Progenitor cell of endocrine pancreas (in vitro differentiated cells): Measurements from ENCODE around the gene C11orf21. TPM values are rescaled to one million over a fixed set of nuclear protein-coding genes. Genes with fewer than 3 reads are reported as not detected.

Experiments
- DNase-seq: peaks from one replicate; pipeline ENCODE4 v3.0.0; 2021; ENCODE audit warnings: low spot score; ENCODE audit not compliant: unreplicated experiment
- H3K27ac Mint-ChIP-seq: 2 replicates; pipeline ENCODE4 v1.8.0; 2021; ENCODE audit warnings: mild to moderate bottlenecking, moderate library complexity, mixed read lengths
- H3K27me3 Mint-ChIP-seq: 2 replicates; pipeline ENCODE4 v1.8.0; 2021; ENCODE audit warnings: mixed read lengths
- H3K36me3 Mint-ChIP-seq: 2 replicates; pipeline ENCODE4 v1.8.0; 2022; ENCODE audit warnings: mixed read lengths; ENCODE audit not compliant: insufficient read depth
- H3K4me1 Mint-ChIP-seq: 2 replicates; pipeline ENCODE4 v1.8.0; 2021; ENCODE audit warnings: low read depth, mixed read lengths
- H3K4me3 Mint-ChIP-seq: 2 replicates; pipeline ENCODE4 v1.8.0; 2021; ENCODE audit warnings: low read depth, mild to moderate bottlenecking, moderate library complexity, mixed read lengths
- H3K9me3 Mint-ChIP-seq: 2 replicates; pipeline ENCODE4 v1.8.0; 2021; ENCODE audit warnings: low read depth, mixed read lengths
- total RNA-seq: library from RNA; stranded (reverse); gene quantifications from 2 replicates; pipeline ENCODE4 v1.2.1, GENCODE V29; 2021
- TF ChIP-seq, protein P1 (sequence below): fragments of 200-600 bp; sonication (generic); IDR thresholded peaks from one replicate; pipeline ENCODE4 v1.5.0; 2021; ENCODE audit warnings: antibody characterized with exemption, mild to moderate bottlenecking; ENCODE audit not compliant: unreplicated experiment

The C11orf21 gene
- total RNA-seq, 1 donor from 2014 or later = 0.69 TPM

DNA sequence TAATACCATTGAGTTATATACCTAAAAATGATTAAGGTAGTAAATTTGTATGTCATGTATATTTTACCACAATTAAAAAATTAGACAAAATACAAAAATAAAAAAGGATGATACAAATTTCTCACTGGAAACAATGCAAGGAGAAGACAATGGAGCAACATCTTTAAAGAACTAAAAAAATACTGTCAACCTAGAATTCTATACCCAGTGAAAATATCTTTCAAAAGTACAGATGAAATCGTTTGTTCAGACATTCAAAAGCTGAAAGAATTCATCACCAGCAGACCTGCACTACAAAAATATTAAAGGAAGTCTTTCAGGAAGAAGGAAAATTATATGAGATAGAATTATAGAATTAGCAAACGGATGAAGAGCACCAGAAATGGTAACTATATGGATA, 21.5 kb downstream of the C11orf21 start:
- H3K27me3 Mint-ChIP-seq = peaks cover 68% of the 10 kb centered on the region
- H3K27ac Mint-ChIP-seq = no peak overlapping the region
- H3K9me3 Mint-ChIP-seq = peaks cover 16% of the 10 kb centered on the region

DNA sequence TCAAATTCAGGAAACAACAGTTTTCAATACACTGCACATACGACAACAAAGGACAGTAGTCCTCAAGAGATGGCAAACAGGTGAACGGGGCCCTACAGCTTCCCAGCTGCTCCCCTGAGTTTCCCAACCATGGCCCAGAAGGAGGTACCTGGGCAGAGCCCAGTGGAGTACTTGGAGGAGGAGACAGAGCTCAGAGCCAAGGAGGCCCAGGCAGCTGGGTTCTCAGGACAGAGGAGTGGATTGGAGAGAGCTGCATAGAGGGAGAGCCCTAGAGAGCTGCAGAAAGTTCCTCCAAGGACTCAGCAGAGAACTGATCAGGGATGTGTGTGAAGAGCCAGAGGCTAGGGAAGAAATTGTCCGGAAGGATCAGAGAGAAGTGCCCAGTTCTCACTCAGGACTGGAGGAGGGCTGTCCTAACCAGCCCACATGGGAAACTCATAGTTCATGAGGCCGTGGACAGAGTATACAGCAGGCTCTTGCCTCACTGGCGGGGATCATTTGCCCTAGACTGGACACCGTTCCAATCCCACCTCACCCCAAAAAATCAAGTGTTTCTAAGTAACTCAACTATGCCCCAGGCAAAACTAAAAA, 23.7 kb downstream of the C11orf21 start:
- TF ChIP-seq, protein P1, sequence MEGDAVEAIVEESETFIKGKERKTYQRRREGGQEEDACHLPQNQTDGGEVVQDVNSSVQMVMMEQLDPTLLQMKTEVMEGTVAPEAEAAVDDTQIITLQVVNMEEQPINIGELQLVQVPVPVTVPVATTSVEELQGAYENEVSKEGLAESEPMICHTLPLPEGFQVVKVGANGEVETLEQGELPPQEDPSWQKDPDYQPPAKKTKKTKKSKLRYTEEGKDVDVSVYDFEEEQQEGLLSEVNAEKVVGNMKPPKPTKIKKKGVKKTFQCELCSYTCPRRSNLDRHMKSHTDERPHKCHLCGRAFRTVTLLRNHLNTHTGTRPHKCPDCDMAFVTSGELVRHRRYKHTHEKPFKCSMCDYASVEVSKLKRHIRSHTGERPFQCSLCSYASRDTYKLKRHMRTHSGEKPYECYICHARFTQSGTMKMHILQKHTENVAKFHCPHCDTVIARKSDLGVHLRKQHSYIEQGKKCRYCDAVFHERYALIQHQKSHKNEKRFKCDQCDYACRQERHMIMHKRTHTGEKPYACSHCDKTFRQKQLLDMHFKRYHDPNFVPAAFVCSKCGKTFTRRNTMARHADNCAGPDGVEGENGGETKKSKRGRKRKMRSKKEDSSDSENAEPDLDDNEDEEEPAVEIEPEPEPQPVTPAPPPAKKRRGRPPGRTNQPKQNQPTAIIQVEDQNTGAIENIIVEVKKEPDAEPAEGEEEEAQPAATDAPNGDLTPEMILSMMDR = no peak
- H3K27me3 Mint-ChIP-seq = peaks cover 70% of the 10 kb centered on the region
- no peak for DNase-seq
- H3K4me1 Mint-ChIP-seq = no peaks in the 10 kb centered on the region
- H3K9me3 Mint-ChIP-seq = peaks cover 16% of the 10 kb centered on the region
- no peaks in the 10 kb centered on the region for H3K36me3 Mint-ChIP-seq
- H3K4me3 Mint-ChIP-seq = no peak overlapping the region
- no peak overlapping the region for H3K27ac Mint-ChIP-seq

More for the DNA sequence above, 21.5 kb downstream of the C11orf21 start:
- Mint-ChIP-seq H3K36me3 (no peaks in the 10 kb centered on the region), H3K4me3 (no peak overlapping the region), H3K4me1 (no peaks in the 10 kb centered on the region)
- TF ChIP-seq, protein P1 = no peak
- no peak for DNase-seq

DNA sequence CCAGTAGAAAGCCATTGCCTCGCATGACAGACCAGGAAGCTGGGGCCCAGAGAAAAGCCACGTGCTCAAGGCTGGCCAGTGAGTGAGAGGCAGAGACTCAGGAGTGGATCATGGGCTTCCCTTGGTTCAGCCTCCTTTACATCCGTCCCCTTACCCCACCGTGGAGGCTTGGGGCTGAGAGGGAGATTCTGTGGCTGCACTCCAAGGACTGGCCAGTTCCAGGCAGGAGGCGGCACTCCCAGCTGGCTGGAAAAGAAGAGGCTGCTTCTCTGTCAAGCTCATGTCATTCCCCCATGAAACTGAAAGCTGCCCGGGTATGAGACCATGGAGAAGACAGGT, 24.7 kb downstream of the C11orf21 start:
- Mint-ChIP-seq H3K9me3 (peaks cover 12% of the 10 kb centered on the region), H3K36me3 (no peaks in the 10 kb centered on the region), H3K4me3 (no peak overlapping the region), H3K4me1 (no peaks in the 10 kb centered on the region), H3K27ac (no peak overlapping the region), H3K27me3 (peaks cover 75% of the 10 kb centered on the region)
- TF ChIP-seq, protein P1 = no peak
- no peak for DNase-seq

DNA sequence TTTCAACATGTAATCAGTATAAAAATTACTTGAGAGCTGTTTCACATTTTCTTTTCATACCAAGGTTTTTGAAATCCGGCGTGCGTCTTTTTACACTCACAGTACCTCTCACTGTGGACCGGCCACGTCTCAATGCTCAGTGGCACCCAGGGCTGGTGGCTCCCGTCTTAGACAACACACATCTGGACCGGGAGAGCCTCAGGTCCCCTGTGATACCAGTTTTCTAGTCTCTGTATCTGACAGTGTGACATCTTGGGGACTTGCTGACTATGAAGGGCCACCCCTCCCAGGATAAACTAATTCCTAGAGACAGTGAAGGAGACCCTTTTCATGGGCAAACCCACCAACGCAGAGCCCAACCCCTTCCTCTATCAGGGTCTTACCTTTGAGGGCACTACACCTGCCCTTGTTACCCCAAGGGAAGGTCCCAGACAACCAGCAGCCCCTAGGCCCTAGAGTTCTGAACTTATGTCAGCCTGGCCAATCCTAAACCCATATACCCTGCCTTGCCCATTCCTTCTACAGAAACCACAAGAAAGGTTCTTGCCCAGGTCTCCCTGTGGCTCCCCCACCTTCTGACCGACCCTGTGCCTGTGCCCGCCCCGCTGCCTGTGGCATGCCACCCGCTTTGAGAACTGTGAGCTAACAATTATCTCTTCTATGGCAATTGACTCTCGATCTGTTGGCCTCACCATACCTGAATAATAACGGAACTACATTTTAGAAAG, 25.3 kb downstream of the C11orf21 start:
- TF ChIP-seq, protein P1 = no peak
- DNase-seq = no peak
- H3K9me3 Mint-ChIP-seq = peaks cover 12% of the 10 kb centered on the region
- H3K36me3 Mint-ChIP-seq = no peaks in the 10 kb centered on the region
- no peaks in the 10 kb centered on the region for H3K4me1 Mint-ChIP-seq
- H3K27me3 Mint-ChIP-seq = peaks cover 78% of the 10 kb centered on the region
- H3K27ac Mint-ChIP-seq = no peak overlapping the region
- no peak overlapping the region for H3K4me3 Mint-ChIP-seq

DNA sequence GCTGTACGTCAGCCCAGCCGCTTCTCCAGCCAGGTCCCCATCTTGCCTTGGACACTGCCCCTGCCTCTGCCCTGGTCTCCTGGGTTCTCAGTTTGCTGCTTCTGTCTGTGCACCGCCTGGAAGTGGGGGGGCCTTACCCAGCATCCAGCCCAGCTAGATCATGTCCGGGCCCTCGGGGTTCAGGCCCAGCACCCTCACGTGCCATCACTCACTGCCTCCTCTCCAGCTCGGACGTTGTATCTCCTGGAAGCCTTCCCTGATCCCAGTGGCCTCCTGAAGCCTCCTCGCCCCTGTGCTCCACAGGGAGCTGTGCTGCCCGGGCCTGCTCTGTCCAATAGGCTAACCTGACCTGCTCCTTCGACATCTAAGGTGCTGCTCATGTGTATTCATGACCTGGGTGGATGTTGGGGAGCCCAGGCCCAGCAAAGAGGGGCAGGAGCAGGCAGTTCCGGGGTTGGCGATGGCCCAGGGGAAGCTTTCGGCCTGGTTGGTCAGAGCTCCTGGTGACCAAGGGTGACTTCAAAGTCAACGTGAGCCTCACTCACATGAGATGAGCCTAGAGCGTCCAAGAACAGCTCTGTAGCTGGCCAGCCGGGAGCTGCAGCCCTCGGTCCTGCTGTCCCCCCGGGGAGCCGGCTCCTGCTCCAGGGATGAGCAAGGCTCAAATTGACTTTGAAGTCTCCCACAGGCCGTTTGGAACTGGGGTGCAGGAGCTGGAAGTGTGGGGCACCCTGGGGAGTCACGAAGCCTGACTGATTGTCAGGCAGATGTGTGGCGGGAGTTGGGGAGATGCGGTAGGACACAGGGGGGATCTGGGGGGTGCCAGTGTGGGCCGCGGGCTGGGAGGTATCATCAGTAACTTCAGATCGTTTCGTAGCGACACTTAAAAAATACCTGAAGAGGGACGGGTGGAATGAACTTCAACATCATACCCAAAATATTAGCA, 26.1 kb downstream of the C11orf21 start:
- TF ChIP-seq, protein P1 = no peak
- no peak overlapping the region for H3K4me3 Mint-ChIP-seq
- no peaks in the 10 kb centered on the region for H3K36me3 Mint-ChIP-seq
- no peak overlapping the region for H3K27ac Mint-ChIP-seq
- H3K9me3 Mint-ChIP-seq = peaks cover 12% of the 10 kb centered on the region
- H3K4me1 Mint-ChIP-seq = no peaks in the 10 kb centered on the region
- peaks cover 79% of the 10 kb centered on the region for H3K27me3 Mint-ChIP-seq
- DNase-seq = no peak
